ENCODE results near the gene ADAMTS17. TPM values are rescaled to one million over a fixed set of nuclear protein-coding genes. Genes with fewer than 3 reads are reported as not detected.

ADAMTS17 gene
- total and polyA plus RNA-seq, 2 experiments from 2014 or later: 3.7 to 4.4 TPM

- Histone ChIP-seq H3K27ac (no peak overlapping the region), H3K4me2 (no peak overlapping the region), H4K20me1 (ENCODE audit: insufficient read depth, poor library complexity, severe bottlenecking) (no peaks in the 10 kb centered on the region), H3K4me3 (no peak overlapping the region), H2AFZ (no peak overlapping the region), H3K36me3 (replicated peaks; ENCODE audit: insufficient read depth, low read depth) (no peaks in the 10 kb centered on the region), H3K9me2 (replicated peaks; ENCODE audit: insufficient read depth) (no peaks in the 10 kb centered on the region), H3K9me3 (ENCODE audit: low read depth) (no peaks in the 10 kb centered on the region), H3K79me2 (no peaks in the 10 kb centered on the region), H3K4me1 (ENCODE audit: insufficient read depth) (no peaks in the 10 kb centered on the region), H3K27me3 (no peaks in the 10 kb centered on the region)
- WGBS (ENCODE audit: low lambda C conversion rate, missing lambda C conversion rate): 94% methylated on average over 6 of the region's 6 CpGs
- TF ChIP-seq EZH2 (IDR thresholded peaks at IDR 0.05; ENCODE audit: borderline replicate concordance): no peak
- no peak for TF ChIP-seq EZH2phosphoT487 (IDR thresholded peaks at IDR 0.05; ENCODE audit: low read depth, severe bottlenecking, unreplicated experiment)
- no peak for DNase-seq (ENCODE audit: low spot score)
Observed at GRCh38 chr15:100105101-100105500, 236.7 kb downstream of the ADAMTS17 start.

GRCh38 chr15:100104245-100104644 lies 237.5 kb downstream of the ADAMTS17 start:
- DNase-seq (ENCODE audit: low spot score): no peak
- no peaks in the 10 kb centered on the region for H4K20me1 ChIP-seq (ENCODE audit: insufficient read depth, poor library complexity, severe bottlenecking)
- H3K4me3 ChIP-seq: no peak overlapping the region
- H3K9me3 ChIP-seq (ENCODE audit: low read depth): no peaks in the 10 kb centered on the region
- no peak overlapping the region for H2AFZ ChIP-seq
- no peaks in the 10 kb centered on the region for H3K9me2 ChIP-seq (replicated peaks; ENCODE audit: insufficient read depth)
- H3K79me2 ChIP-seq: no peaks in the 10 kb centered on the region
- WGBS (ENCODE audit: low lambda C conversion rate, missing lambda C conversion rate): 86% methylated on average over 3 of the region's 3 CpGs
- no peak overlapping the region for H3K27ac ChIP-seq
- H3K4me1 ChIP-seq (ENCODE audit: insufficient read depth): no peaks in the 10 kb centered on the region
- H3K4me2 ChIP-seq: no peak overlapping the region
- TF ChIP-seq EZH2phosphoT487 (IDR thresholded peaks at IDR 0.05; ENCODE audit: low read depth, severe bottlenecking, unreplicated experiment) (no peak), CTCF (IDR thresholded peaks at IDR 0.05; ENCODE audit: poor library complexity) (no peak), EZH2 (IDR thresholded peaks at IDR 0.05; ENCODE audit: borderline replicate concordance) (no peak)
- no peaks in the 10 kb centered on the region for H3K36me3 ChIP-seq (replicated peaks; ENCODE audit: insufficient read depth, low read depth)
- H3K27me3 ChIP-seq: no peaks in the 10 kb centered on the region

- Histone ChIP-seq H3K9me3 (ENCODE audit: low read depth) (no peaks in the 10 kb centered on the region), H3K79me2 (no peaks in the 10 kb centered on the region), H3K27me3 (no peaks in the 10 kb centered on the region), H3K36me3 (replicated peaks; ENCODE audit: insufficient read depth, low read depth) (no peaks in the 10 kb centered on the region), H2AFZ (no peak overlapping the region), H3K4me3 (no peak overlapping the region), H3K9me2 (replicated peaks; ENCODE audit: insufficient read depth) (no peaks in the 10 kb centered on the region), H3K4me2 (no peak overlapping the region), H4K20me1 (ENCODE audit: insufficient read depth, poor library complexity, severe bottlenecking) (no peaks in the 10 kb centered on the region), H3K27ac (no peak overlapping the region), H3K4me1 (ENCODE audit: insufficient read depth) (no peaks in the 10 kb centered on the region)
- WGBS (ENCODE audit: low lambda C conversion rate, missing lambda C conversion rate): 95% methylated on average over 6 of the region's 6 CpGs
- no peak for DNase-seq (ENCODE audit: low spot score)
- TF ChIP-seq EZH2phosphoT487 (IDR thresholded peaks at IDR 0.05; ENCODE audit: low read depth, severe bottlenecking, unreplicated experiment) (no peak), EZH2 (IDR thresholded peaks at IDR 0.05; ENCODE audit: borderline replicate concordance) (no peak), CTCF (IDR thresholded peaks at IDR 0.05; ENCODE audit: poor library complexity) (no peak)
Observed at GRCh38 chr15:100103828-100104227, 237.9 kb downstream of the ADAMTS17 start.

GRCh38 chr15:100101426-100102089 lies 240.2 kb downstream of the ADAMTS17 start:
- DNase-seq (ENCODE audit: low spot score): no peak
- no peaks in the 10 kb centered on the region for H3K79me2 ChIP-seq
- no peak for TF ChIP-seq CTCF (IDR thresholded peaks at IDR 0.05; ENCODE audit: poor library complexity)
- TF ChIP-seq EZH2phosphoT487 (IDR thresholded peaks at IDR 0.05; ENCODE audit: low read depth, severe bottlenecking, unreplicated experiment): no peak
- no peak for TF ChIP-seq EZH2 (IDR thresholded peaks at IDR 0.05; ENCODE audit: borderline replicate concordance)
- no peak overlapping the region for H2AFZ ChIP-seq
- H3K36me3 ChIP-seq (replicated peaks; ENCODE audit: insufficient read depth, low read depth): no peaks in the 10 kb centered on the region
- H4K20me1 ChIP-seq (ENCODE audit: insufficient read depth, poor library complexity, severe bottlenecking): no peaks in the 10 kb centered on the region
- H3K4me3 ChIP-seq: no peak overlapping the region
- H3K27me3 ChIP-seq: no peaks in the 10 kb centered on the region
- no peaks in the 10 kb centered on the region for H3K9me2 ChIP-seq (replicated peaks; ENCODE audit: insufficient read depth)
- H3K27ac ChIP-seq: no peak overlapping the region
- H3K9me3 ChIP-seq (ENCODE audit: low read depth): no peaks in the 10 kb centered on the region
- no peak overlapping the region for H3K4me2 ChIP-seq
- no peaks in the 10 kb centered on the region for H3K4me1 ChIP-seq (ENCODE audit: insufficient read depth)
- 88% methylated on average over 12 of the region's 12 CpGs for WGBS (ENCODE audit: low lambda C conversion rate, missing lambda C conversion rate)

Measured in hepatocyte (in vitro differentiated cells).